H1 (cell line): ENCODE results near the gene TUBD1. TPM values are rescaled to one million over a fixed set of nuclear protein-coding genes. Genes with fewer than 3 reads are reported as not detected.
A peak's percentile ranks its signal among the peaks of the same experiment; 100 is the strongest.

Experiments used
- CBX5 ChIP-seq: fragments of 300-800, 300-1000 bp; sonication (generic); IDR thresholded peaks from 2 replicates; pipeline ENCODE4 v1.7.1; 2016; ENCODE audit warnings: antibody characterized with exemption, low read length, low read depth
- CBX8 ChIP-seq: fragments of 300-800, 300-1000 bp; sonication (generic); IDR thresholded peaks from 2 replicates; pipeline ENCODE4 v1.7.1; 2016; ENCODE audit warnings: low read depth, low read length, borderline replicate concordance
- CREB1 ChIP-seq: IDR thresholded peaks from 2 replicates; pipeline ENCODE4 v1.6.1; 2012; ENCODE audit warnings: inconsistent platforms
- CTBP2 ChIP-seq: IDR thresholded peaks from 2 replicates; pipeline ENCODE4 v1.7.0; 2011; ENCODE audit warnings: borderline replicate concordance, mild to moderate bottlenecking, moderate library complexity, mixed read lengths, low read length; ENCODE audit not compliant: insufficient read depth, insufficient read length
- EZH2 ChIP-seq: fragments of 200-600 bp; sonication (generic); IDR thresholded peaks from 2 replicates; pipeline ENCODE4 v1.7.1; 2012; ENCODE audit warnings: low read depth, mild to moderate bottlenecking, moderate library complexity, low read length, inconsistent platforms; ENCODE audit not compliant: severe bottlenecking
- GABPA ChIP-seq: IDR thresholded peaks from 2 replicates; pipeline ENCODE4 v1.6.1; 2011; ENCODE audit warnings: mild to moderate bottlenecking, low read length, moderate library complexity, borderline replicate concordance; ENCODE audit not compliant: insufficient read depth
- JUN ChIP-seq: IDR thresholded peaks from 2 replicates; pipeline ENCODE4 v1.6.1; 2011; ENCODE audit warnings: low read depth, mild to moderate bottlenecking, improper control_type of control experiment, low read length
- KDM5A ChIP-seq: fragments of 200-600 bp; IDR thresholded peaks from 2 replicates; pipeline ENCODE4 v1.7.1; 2012; ENCODE audit warnings: mild to moderate bottlenecking, low read length, inconsistent platforms, mixed read lengths
- NANOG ChIP-seq: IDR thresholded peaks from 2 replicates; pipeline ENCODE4 v1.6.1; 2011; ENCODE audit warnings: low read length, low read depth, mild to moderate bottlenecking, inconsistent platforms; ENCODE audit not compliant: insufficient read depth, poor library complexity, severe bottlenecking
- NRF1 ChIP-seq: IDR thresholded peaks from 2 replicates; pipeline ENCODE4 v1.6.1; 2011; ENCODE audit warnings: mild to moderate bottlenecking, low read depth, low read length, improper control_type of control experiment
- PHF8 ChIP-seq: fragments of 200-600 bp; sonication (generic); conservative IDR thresholded peaks from 2 replicates; pipeline ENCODE4 v1.7.1; 2012; ENCODE audit warnings: low read depth, mild to moderate bottlenecking, inconsistent platforms, low read length, moderate library complexity
- POLR2A ChIP-seq, 2 experiments: IDR thresholded peaks; 1 replicate in 1 of 2; 2 replicates in 1 of 2; pipeline ENCODE4 v1.6.1; 2011; ENCODE audit warnings: low read depth in 2 of 2, low read length in 2 of 2, mild to moderate bottlenecking in 2 of 2; ENCODE audit errors: control extremely low read depth in 1 of 2
- RAD21 ChIP-seq, 2 experiments: IDR thresholded peaks in 1 of 2; conservative IDR thresholded peaks in 1 of 2; 2 replicates each; pipeline ENCODE4 v1.6.1; 2011; ENCODE audit warnings: low read depth in 2 of 2, low read length in 2 of 2, improper control_type of control experiment in 1 of 2, inconsistent platforms in 1 of 2, mild to moderate bottlenecking in 1 of 2, moderate library complexity in 1 of 2
- RBBP5 ChIP-seq: IDR thresholded peaks from 2 replicates; pipeline ENCODE4 v1.7.1; 2012; ENCODE audit warnings: low read depth, mild to moderate bottlenecking, inconsistent platforms, low read length, moderate library complexity, borderline replicate concordance
- SIN3A ChIP-seq, 2 experiments: IDR thresholded peaks in 1 of 2; conservative IDR thresholded peaks in 1 of 2; 2 replicates each; pipeline ENCODE4 v1.6.1; 2011 to 2012; ENCODE audit warnings: low read length in 2 of 2, improper control_type of control experiment in 1 of 2, low read depth in 1 of 2, mild to moderate bottlenecking in 1 of 2
- SIX5 ChIP-seq: IDR thresholded peaks from 2 replicates; pipeline ENCODE4 v1.6.1; 2011; ENCODE audit warnings: mild to moderate bottlenecking, low read depth, low read length
- SP4 ChIP-seq: IDR thresholded peaks from 2 replicates; pipeline ENCODE4 v1.6.1; 2012; ENCODE audit warnings: low read length, inconsistent platforms
- SUZ12 ChIP-seq: fragments of 200-600 bp; sonication (generic); IDR thresholded peaks from 2 replicates; pipeline ENCODE4 v1.6.1; 2012; ENCODE audit warnings: mild to moderate bottlenecking, inconsistent platforms, low read length, moderate library complexity, mixed read lengths
- TAF1 ChIP-seq: IDR thresholded peaks from 2 replicates; pipeline ENCODE4 v1.6.1; 2011; ENCODE audit warnings: mild to moderate bottlenecking, low read depth, low read length
- TBP ChIP-seq: IDR thresholded peaks from 2 replicates; pipeline ENCODE4 v1.6.1; 2011; ENCODE audit warnings: low read depth, low read length, improper control_type of control experiment
- TEAD4 ChIP-seq: IDR thresholded peaks from 2 replicates; pipeline ENCODE4 v1.6.1; 2012; ENCODE audit warnings: low read depth, low read length, inconsistent platforms, mixed read lengths
- ZNF274 ChIP-seq: IDR thresholded peaks from 2 replicates; pipeline ENCODE4 v1.7.0; 2012; ENCODE audit warnings: low read length, borderline replicate concordance; ENCODE audit errors: extremely low read depth
- polyA plus RNA-seq, 7 experiments: library from polyadenylated mRNA; depleted of rRNA in 3 of 7; stranded (reverse) in 5 of 7; unstranded in 2 of 7; fragments of >200 nt in 5 of 7; fragments of 200-250 nt in 2 of 7; gene quantifications; 1 replicate in 5 of 7; 2 replicates in 1 of 7; 4 replicates in 1 of 7; pipeline versions ENCODE4 v1.2.1 to v1.2.3, GENCODE V29; 2011 to 2013; ENCODE audit warnings: missing spikeins in 2 of 7, mixed read lengths in 2 of 7
- total RNA-seq: library from RNA; stranded (reverse); fragmentation: NEBNext Ultra II Directional; extraction: Animal tissue kit (Norgen Biotek cat#: 25700); gene quantifications from 2 replicates; pipeline ENCODE4 v1.2.1, GENCODE V29; 2021
- TF ChIP-seq, protein P1 (sequence below): IDR thresholded peaks from 2 replicates; pipeline ENCODE4 v1.6.1; 2012; ENCODE audit warnings: inconsistent platforms

TUBD1 gene
- total and polyA plus RNA-seq, 2 of the 8 experiments (the other 6 are each of a cell fraction or from before 2014, with no cell fraction given), result 9.1 to 17.5 TPM

DNA sequence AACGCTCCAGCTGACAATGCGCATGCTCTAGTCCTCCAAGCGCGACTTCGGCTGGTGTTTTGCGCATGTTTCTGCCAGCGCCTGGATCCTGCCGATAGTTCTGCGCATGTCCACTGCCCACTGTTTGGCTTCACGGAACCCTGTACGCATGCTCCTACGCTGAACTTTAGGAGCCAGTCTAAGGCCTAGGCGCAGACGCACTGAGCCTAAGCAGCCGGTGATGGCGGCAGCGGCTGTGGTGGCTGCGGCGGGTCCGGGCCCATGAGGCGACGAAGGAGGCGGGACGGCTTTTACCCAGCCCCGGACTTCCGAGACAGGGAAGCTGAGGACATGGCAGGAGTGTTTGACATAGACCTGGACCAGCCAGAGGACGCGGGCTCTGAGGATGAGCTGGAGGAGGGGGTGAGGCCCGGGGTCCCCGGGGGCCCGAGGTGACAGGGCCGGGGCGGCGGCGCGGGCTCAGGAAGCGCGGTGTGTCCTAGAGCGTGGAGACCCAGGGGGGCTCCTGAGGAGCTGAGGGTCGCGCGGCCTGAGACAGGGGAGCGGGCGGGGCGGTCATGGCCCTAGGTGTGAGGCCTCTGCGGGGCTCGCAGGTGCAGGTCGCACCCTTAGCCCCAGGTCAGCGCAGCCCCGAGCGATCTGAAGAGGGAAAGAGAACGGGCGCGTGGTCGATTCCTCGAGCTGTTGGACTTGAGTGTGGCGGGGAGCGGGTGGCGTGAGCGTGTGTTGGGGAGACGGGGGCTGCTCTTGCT lies at the start of gene TUBD1, which contains the start of gene RPS6KB1 (continued):
- 0 out of 4 replicates have a peak, but pooled peaks of 1 of the 2 experiments have one; percentile 1 for TF ChIP-seq RAD21 (IDR thresholded peaks at IDR 0.05 in 1 of 2, conservative IDR thresholded peaks at IDR 0.05 in 1 of 2; ENCODE audit: low read depth in 2 of 2, low read length in 2 of 2)
- TF ChIP-seq NANOG, result no peak
- no peak for TF ChIP-seq ZNF274
- peak; percentile 64; the same call in 1 of the 2 replicates for TF ChIP-seq TBP
- TF ChIP-seq SIX5, result no peak
- TF ChIP-seq, protein P1, sequence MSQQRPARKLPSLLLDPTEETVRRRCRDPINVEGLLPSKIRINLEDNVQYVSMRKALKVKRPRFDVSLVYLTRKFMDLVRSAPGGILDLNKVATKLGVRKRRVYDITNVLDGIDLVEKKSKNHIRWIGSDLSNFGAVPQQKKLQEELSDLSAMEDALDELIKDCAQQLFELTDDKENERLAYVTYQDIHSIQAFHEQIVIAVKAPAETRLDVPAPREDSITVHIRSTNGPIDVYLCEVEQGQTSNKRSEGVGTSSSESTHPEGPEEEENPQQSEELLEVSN, result peak; percentile 50
- TF ChIP-seq CBX5, result no peak
- peak; percentile 68 for TF ChIP-seq CREB1
- TF ChIP-seq NRF1, result peak; percentile 99
- TF ChIP-seq GABPA, result no peak
- TF ChIP-seq KDM5A, result peak; percentile 51; the same call in 1 of the 2 replicates
- peak; percentile 84 for TF ChIP-seq PHF8
- TF ChIP-seq RBBP5, result peak; percentile 31; the same call in 1 of the 2 replicates
- TF ChIP-seq TAF1, result peak; percentile 91
- TF ChIP-seq POLR2A (IDR thresholded peaks at IDR 0.05; ENCODE audit: control extremely low read depth in 1 of 2, low read depth in 2 of 2, low read length in 2 of 2), result peak; percentile 30 to 84
- no peak for TF ChIP-seq JUN
- TF ChIP-seq TEAD4, result no peak
- peak; percentile 9 to 76; a peak in 3 of 4 replicates for TF ChIP-seq SIN3A (conservative IDR thresholded peaks at IDR 0.05 in 1 of 2, IDR thresholded peaks at IDR 0.05 in 1 of 2; ENCODE audit: low read depth in 1 of 2, low read length in 2 of 2)
- no peak for TF ChIP-seq SUZ12
- TF ChIP-seq CBX8, result no peak
- no peak for TF ChIP-seq CTBP2
- TF ChIP-seq EZH2, result no peak
- TF ChIP-seq SP4, result peak; percentile 82; the same call in 1 of the 2 replicates
